T-cell (primary cell): ENCODE results near the gene EPG5. TPM values are rescaled to one million over a fixed set of nuclear protein-coding genes. Genes with fewer than 3 reads are reported as not detected.

Experiments used
- ATAC-seq, 4 experiments: fragments of 200-7000 bp in 3 of 4; fragments of 150-1000 bp in 1 of 4; cut with Tn5 transposase; replicated peaks in 1 of 4; 1 replicate in 3 of 4; 2 replicates in 1 of 4; pipeline ENCODE4 v1.10.0; 2021; ENCODE audit warnings: moderate library complexity in 3 of 4, mild to moderate bottlenecking in 2 of 4, moderate number of reproducible peaks in 1 of 4
- CTCF ChIA-PET, 2 donors: fragments of 300-600 bp; sonication (Branson Sonifier 250); formaldehyde crosslinking; loops; one replicate each; lab custom pipeline; 2022; ENCODE audit warnings: antibody characterized with exemption in 2 of 2; lab: Charles Lee
- POLR2A ChIA-PET, 2 donors: fragments of 300-600 bp; sonication (Branson Sonifier 250); formaldehyde crosslinking; loops; one replicate each; lab custom pipeline; 2022; ENCODE audit warnings: antibody characterized with exemption in 2 of 2; lab: Charles Lee
- DNase-seq, 35 experiments: peaks; one replicate each; pipeline versions ENCODE4 v3.0.0 to v3.0.0-alpha.2; 2013 to 2023
- H3K27ac ChIP-seq: one replicate; pipeline ENCODE4 v1.5.1; 2013; ENCODE audit warnings: low read length
- H3K27me3 ChIP-seq, 2 experiments: replicated peaks in 1 of 2; 1 replicate in 1 of 2; 2 replicates in 1 of 2; pipeline versions ENCODE4 v1.6.1 to v1.7.0; 2013; ENCODE audit warnings: low read length in 1 of 2, mixed read lengths in 1 of 2; ENCODE audit not compliant: control insufficient read depth in 2 of 2, insufficient read depth in 2 of 2; ENCODE audit errors: extremely low read depth in 1 of 2
- H3K36me3 ChIP-seq, 2 donors: 1 replicate in 1 of 2; 2 replicates in 1 of 2; pipeline versions ENCODE4 v1.6.1 to v1.7.0; 2013; ENCODE audit warnings: low read length in 1 of 2; ENCODE audit not compliant: control insufficient read depth in 2 of 2, insufficient read depth in 1 of 2; ENCODE audit errors: extremely low read depth in 1 of 2
- H3K4me1 ChIP-seq, 2 experiments: 1 replicate in 1 of 2; 2 replicates in 1 of 2; pipeline versions ENCODE4 v1.6.1 to v1.7.0; 2013; ENCODE audit warnings: low read length in 2 of 2, mixed read lengths in 1 of 2; ENCODE audit not compliant: insufficient read depth in 2 of 2, control insufficient read depth in 1 of 2; ENCODE audit errors: extremely low read depth in 1 of 2
- H3K4me3 ChIP-seq, 2 donors: 1 replicate in 1 of 2; 2 replicates in 1 of 2; pipeline versions ENCODE4 v1.5.1 to v1.7.0; 2013; ENCODE audit warnings: mild to moderate bottlenecking in 2 of 2, low read length in 1 of 2, moderate library complexity in 1 of 2; ENCODE audit not compliant: control insufficient read depth in 1 of 2; ENCODE audit errors: extremely low read depth in 1 of 2
- H3K9me3 ChIP-seq: 2 replicates; pipeline ENCODE4 v1.7.0; 2013
- H3K27ac Mint-ChIP-seq, 2 donors: one replicate each; pipeline ENCODE4 v1.8.0; 2020 to 2021; ENCODE audit warnings: mild to moderate bottlenecking in 2 of 2, mixed read lengths in 2 of 2
- H3K27me3 Mint-ChIP-seq, 2 donors: one replicate each; pipeline ENCODE4 v1.8.0; 2021 to 2022; ENCODE audit warnings: mixed read lengths in 2 of 2
- H3K36me3 Mint-ChIP-seq: one replicate; pipeline ENCODE4 v1.8.0; 2021; ENCODE audit warnings: mixed read lengths
- H3K4me1 Mint-ChIP-seq, 3 donors: one replicate each; pipeline ENCODE4 v1.8.0; 2020 to 2022; ENCODE audit warnings: mixed read lengths in 3 of 3, mild to moderate bottlenecking in 1 of 3
- H3K4me3 Mint-ChIP-seq, 3 donors: one replicate each; pipeline ENCODE4 v1.8.0; 2020 to 2022; ENCODE audit warnings: mild to moderate bottlenecking in 3 of 3, mixed read lengths in 3 of 3, moderate library complexity in 3 of 3
- H3K9me3 Mint-ChIP-seq, 3 donors: one replicate each; pipeline ENCODE4 v1.8.0; 2020 to 2022; ENCODE audit warnings: mixed read lengths in 3 of 3
- WGBS: methylation state at CpG from one replicate; pipeline ENCODE4 v1.1.5; 2013; ENCODE audit warnings: missing lambda C conversion rate; ENCODE audit not compliant: insufficient coverage; 5-methylcytosine and 5-hydroxymethylcytosine counted together
- total RNA-seq, 35 experiments: library from RNA in 6 of 35; stranded (reverse) in 6 of 35; fragments of 120-200 nt in 1 of 35; gene quantifications; one replicate each; pipeline versions ENCODE4 v1.2.1 to v1.2.4 and lab custom pipeline; 2013 to 2026

Gene EPG5
- total RNA-seq, 5 donors from 2014 or later (not counting 1 experiment from before 2014, with no cell fraction given): 39.2 to 54.4 (median 42.6) TPM

DNA sequence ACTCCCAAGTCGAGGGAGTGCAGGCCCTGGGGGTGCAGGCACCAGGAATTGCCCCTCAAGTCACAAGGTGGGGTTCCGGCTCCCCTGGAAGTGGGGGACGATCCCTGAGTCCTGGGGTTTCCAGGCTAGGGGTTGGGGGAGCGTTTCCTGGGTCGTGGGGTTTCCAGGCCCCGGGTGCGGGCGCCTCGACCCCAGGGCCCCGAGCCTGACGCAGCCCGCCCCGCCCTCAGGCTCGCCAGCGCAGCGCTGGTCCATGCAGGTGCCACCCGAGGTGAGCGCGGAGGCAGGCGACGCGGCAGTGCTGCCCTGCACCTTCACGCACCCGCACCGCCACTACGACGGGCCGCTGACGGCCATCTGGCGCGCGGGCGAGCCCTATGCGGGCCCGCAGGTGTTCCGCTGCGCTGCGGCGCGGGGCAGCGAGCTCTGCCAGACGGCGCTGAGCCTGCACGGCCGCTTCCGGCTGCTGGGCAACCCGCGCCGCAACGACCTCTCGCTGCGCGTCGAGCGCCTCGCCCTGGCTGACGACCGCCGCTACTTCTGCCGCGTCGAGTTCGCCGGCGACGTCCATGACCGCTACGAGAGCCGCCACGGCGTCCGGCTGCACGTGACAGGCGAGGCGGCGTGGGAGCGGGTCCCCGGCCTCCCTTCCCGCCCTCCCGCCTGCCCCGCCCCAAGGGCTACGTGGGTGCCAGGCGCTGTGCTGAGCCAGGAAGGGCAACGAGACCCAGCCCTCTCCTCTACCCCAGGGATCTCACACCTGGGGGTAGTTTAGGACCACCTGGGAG lies 129.7 kb downstream of the EPG5 start:
- H3K27me3 Mint-ChIP-seq: peaks cover 41 to 47% of the 10 kb centered on the region in 2 donors
- H3K27ac Mint-ChIP-seq: no peak overlapping the region
- Histone ChIP-seq H3K9me3 (no peaks in the 10 kb centered on the region), H3K4me1 (peaks cover 3 to 16% of the 10 kb centered on the region in 2 experiments), H3K36me3 (no peaks in the 10 kb centered on the region), H3K4me3 (peak overlapping the region in 1 of 2 donors; percentile 27), H3K27ac (no peak overlapping the region), H3K27me3 (peaks cover 0 to 48% of the 10 kb centered on the region in 2 experiments)
- ChIA-PET POLR2A (no interaction called here), CTCF (no interaction called here)
- H3K4me3 Mint-ChIP-seq: peak overlapping the region in 2 of 3 donors; percentile 57 to 64
- peak; percentile 49 to 81 (median 70) for ATAC-seq
- peak in 26 of 35 experiments; percentile 10 to 54 (median 25) for DNase-seq
- H3K4me1 Mint-ChIP-seq: peaks cover 13 to 17% (median 17%) of the 10 kb centered on the region in 3 donors
- WGBS: 25% methylated on average over 80 of the region's 84 CpGs
- H3K9me3 Mint-ChIP-seq: no peaks in the 10 kb centered on the region
- no peaks in the 10 kb centered on the region for H3K36me3 Mint-ChIP-seq

DNA sequence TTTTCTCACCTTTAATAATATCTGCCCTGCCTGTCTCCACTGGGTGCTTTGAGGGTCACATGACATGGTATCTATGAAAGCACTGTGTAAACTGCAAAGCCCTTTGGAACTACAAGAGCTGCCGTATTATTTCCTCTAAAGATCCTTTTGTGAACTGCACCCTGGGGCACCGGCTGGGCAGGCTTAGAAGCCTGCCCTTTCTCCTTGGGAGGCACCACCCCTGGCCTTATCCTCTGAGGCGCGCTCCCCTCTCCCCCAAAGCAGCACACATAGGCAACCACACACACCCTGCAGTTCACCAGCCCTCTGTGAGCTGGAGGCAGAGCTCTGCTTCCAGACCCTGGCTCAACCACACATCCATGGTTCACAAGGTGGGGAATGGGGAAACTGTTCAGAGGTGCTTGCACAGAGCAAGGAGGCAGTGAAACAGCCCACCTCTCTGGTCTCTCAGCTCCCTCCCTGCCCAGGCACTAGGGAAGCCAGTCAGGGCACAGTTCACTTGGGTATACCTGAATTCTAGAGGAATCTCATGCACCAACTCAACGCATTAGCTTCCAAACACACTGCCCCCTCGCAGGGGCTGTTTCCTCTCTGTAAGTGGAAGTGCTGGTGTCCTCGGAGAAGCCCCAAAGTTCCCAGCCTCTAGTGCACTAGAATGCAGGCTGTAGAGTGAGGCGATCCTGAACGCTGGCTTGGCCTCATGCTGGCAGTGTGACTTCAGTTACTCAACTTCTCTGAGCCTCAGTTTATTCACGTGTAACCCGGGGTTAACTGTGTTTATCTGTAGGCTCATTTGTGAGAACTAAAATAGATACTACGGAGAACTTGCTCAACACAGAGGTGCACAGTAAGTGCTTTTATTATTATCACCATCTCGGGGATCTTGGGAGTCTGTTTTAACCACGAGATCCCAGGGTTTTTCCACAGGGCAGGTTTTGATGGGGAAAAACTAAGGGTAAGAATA lies 130.6 kb downstream of the EPG5 start:
- Mint-ChIP-seq H3K4me3 (peak overlapping the region; percentile 14 to 64 (median 57)), H3K4me1 (peaks cover 13 to 17% (median 17%) of the 10 kb centered on the region in 3 donors), H3K9me3 (no peaks in the 10 kb centered on the region), H3K27ac (no peak overlapping the region), H3K27me3 (peaks cover 41 to 52% of the 10 kb centered on the region in 2 donors), H3K36me3 (no peaks in the 10 kb centered on the region)
- H3K4me3 ChIP-seq: no peak overlapping the region
- H3K4me1 ChIP-seq: peaks cover 3 to 16% of the 10 kb centered on the region in 2 experiments
- POLR2A ChIA-PET: no interaction called here
- peaks cover 0 to 48% of the 10 kb centered on the region in 2 experiments for H3K27me3 ChIP-seq
- 87% methylated on average over 4 of the region's 14 CpGs for WGBS
- H3K36me3 ChIP-seq: no peaks in the 10 kb centered on the region
- no peaks in the 10 kb centered on the region for H3K9me3 ChIP-seq
- ATAC-seq (no peak), DNase-seq (no peak)
- CTCF ChIA-PET: no interaction called here
- H3K27ac ChIP-seq: no peak overlapping the region

DNA sequence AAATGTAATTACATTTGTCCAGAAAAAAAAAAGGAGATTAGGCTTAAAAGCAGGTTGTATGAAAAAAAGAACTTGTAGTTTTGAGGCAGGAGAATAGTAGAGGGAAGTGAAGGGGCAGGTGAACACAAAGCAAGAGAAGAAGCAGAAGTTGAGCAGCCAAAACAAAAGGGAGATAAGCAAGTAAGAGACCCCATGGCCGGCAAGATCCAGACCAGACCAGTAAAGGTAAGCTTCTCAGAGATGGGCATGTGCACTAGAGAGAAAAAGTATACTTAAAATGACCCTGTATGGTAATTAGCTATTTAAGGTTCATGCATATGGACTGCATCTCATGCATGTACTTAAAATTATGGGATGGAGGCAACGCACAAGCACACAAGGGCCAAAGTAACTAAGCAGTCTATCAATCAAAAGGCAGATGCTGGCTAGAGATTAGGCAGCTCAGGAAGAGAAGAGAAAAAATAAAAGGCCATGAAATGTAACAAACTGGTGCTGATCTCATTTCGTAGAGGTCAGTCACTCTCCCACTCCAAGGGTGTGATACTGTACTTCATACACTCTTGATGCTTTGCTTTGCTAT lies 132.0 kb downstream of the EPG5 start:
- Mint-ChIP-seq H3K36me3 (no peaks in the 10 kb centered on the region), H3K27ac (no peak overlapping the region), H3K4me3 (peak overlapping the region in 1 of 3 donors; percentile 13), H3K27me3 (peaks cover 42 to 47% of the 10 kb centered on the region in 2 donors), H3K4me1 (peaks cover 13 to 17% (median 17%) of the 10 kb centered on the region in 3 donors), H3K9me3 (no peaks in the 10 kb centered on the region)
- H3K9me3 ChIP-seq: no peaks in the 10 kb centered on the region
- no peaks in the 10 kb centered on the region for H3K36me3 ChIP-seq
- CTCF ChIA-PET: no interaction called here
- no peak for DNase-seq
- peaks cover 3 to 16% of the 10 kb centered on the region in 2 experiments for H3K4me1 ChIP-seq
- no peak overlapping the region for H3K4me3 ChIP-seq
- no peak for ATAC-seq
- H3K27me3 ChIP-seq: peaks cover 0 to 48% of the 10 kb centered on the region in 2 experiments
- POLR2A ChIA-PET: interaction anchor here in 1 of 2 donors (0.6 kb wide), 1 partner anchor 103 kb away, joined by 3 read pairs; no protein-coding TSS in a partner anchor
- 60% methylated on average over 2 of the region's 3 CpGs for WGBS
- no peak overlapping the region for H3K27ac ChIP-seq

- Mint-ChIP-seq H3K27me3 (peaks cover 39 to 41% of the 10 kb centered on the region in 2 donors), H3K27ac (no peak overlapping the region), H3K4me3 (no peak overlapping the region), H3K4me1 (peaks cover 9 to 15% (median 15%) of the 10 kb centered on the region in 3 donors), H3K9me3 (no peaks in the 10 kb centered on the region), H3K36me3 (no peaks in the 10 kb centered on the region)
- H3K9me3 ChIP-seq: no peaks in the 10 kb centered on the region
- ChIA-PET POLR2A (interaction anchor here in 1 of 2 donors (0.6 kb wide), 1 partner anchor 102 kb away, joined by 3 read pairs; no protein-coding TSS in a partner anchor), CTCF (no interaction called here)
- peaks cover 3 to 15% of the 10 kb centered on the region in 2 experiments for H3K4me1 ChIP-seq
- H3K27me3 ChIP-seq: peaks cover 0 to 45% of the 10 kb centered on the region in 2 experiments
- H3K36me3 ChIP-seq: no peaks in the 10 kb centered on the region
- no peak overlapping the region for H3K27ac ChIP-seq
- DNase-seq: no peak
- H3K4me3 ChIP-seq: no peak overlapping the region
- WGBS: no CpG with 5 or more reads among the region's 1 CpG
- ATAC-seq: no peak
These were observed 132.8 kb downstream of the EPG5 start for GRCh38 chr18:45834306-45834705.

DNA sequence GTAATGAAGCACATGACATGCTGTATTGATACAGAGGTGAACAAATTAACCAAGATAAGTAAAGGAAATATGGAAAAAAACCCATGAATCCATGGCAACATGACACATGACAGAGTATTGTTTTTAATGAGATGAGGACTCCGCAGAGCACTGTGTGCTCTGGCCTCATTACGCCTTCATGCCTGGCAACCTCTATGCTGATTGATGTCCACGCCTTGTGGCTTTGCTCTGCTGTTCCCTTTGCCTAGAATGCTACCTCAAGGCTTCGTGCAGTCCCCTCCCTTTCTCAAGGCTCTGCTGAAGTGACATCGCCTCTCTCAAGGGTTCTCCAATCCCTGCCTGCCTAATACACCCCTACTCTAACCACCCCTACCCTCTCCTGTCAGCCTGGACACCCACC lies 133.3 kb downstream of the EPG5 start:
- H3K9me3 Mint-ChIP-seq: no peaks in the 10 kb centered on the region
- no peak overlapping the region for H3K4me3 Mint-ChIP-seq
- CTCF ChIA-PET: no interaction called here
- H3K36me3 Mint-ChIP-seq: no peaks in the 10 kb centered on the region
- H3K27ac ChIP-seq: no peak overlapping the region
- ATAC-seq (no peak), DNase-seq (no peak)
- no peaks in the 10 kb centered on the region for H3K9me3 ChIP-seq
- H3K4me1 Mint-ChIP-seq: peaks cover 7 to 12% (median 11%) of the 10 kb centered on the region in 3 donors
- no peak overlapping the region for H3K4me3 ChIP-seq
- POLR2A ChIA-PET: no interaction called here
- H3K27me3 ChIP-seq: peaks cover 0 to 41% of the 10 kb centered on the region in 2 experiments
- H3K36me3 ChIP-seq: no peaks in the 10 kb centered on the region
- 74% methylated on average over 5 of the region's 5 CpGs for WGBS
- peaks cover 3 to 13% of the 10 kb centered on the region in 2 experiments for H3K4me1 ChIP-seq
- H3K27me3 Mint-ChIP-seq: peaks cover 36 to 37% of the 10 kb centered on the region in 2 donors
- no peak overlapping the region for H3K27ac Mint-ChIP-seq
